GOT3 (cell line): ENCODE data around the gene RBMXL3.

Experiments used
- DNase-seq: peaks from one replicate; lab custom pipeline; 2025; ENCODE audit warnings: mixed read lengths; lab: John Stamatoyannopoulos, UW

Gene RBMXL3

GRCh38 chrX:115233497-115234455 is 44.6 kb downstream of the RBMXL3 start, which contains the start of gene LRCH2:
Gene LRCH2, minus strand, starts transcription at chrX:115234096. Its CDS starts 55 bp downstream, at chrX:115234041.
- DNase-seq, result no peak

DNA sequence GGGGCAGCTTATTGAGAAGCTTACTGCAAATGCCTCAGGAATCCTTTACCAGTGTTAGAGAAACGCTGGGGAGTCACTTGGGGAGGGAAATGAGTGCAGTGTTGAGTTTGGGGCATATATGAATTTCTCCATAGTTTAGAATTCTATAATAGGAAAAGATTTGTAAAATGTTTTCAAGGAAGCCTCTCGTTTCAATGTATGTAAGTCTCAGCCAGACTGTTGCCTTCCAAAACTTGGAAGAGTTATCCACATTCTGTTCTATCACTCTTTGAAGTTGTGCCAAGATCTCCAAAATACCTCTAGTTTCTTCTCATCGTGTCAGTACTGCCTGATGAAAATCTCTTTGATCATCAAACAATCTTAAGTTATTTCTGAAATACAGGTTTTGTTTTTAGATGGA is 45.3 kb downstream of the RBMXL3 start:
- no peak for DNase-seq

DNA sequence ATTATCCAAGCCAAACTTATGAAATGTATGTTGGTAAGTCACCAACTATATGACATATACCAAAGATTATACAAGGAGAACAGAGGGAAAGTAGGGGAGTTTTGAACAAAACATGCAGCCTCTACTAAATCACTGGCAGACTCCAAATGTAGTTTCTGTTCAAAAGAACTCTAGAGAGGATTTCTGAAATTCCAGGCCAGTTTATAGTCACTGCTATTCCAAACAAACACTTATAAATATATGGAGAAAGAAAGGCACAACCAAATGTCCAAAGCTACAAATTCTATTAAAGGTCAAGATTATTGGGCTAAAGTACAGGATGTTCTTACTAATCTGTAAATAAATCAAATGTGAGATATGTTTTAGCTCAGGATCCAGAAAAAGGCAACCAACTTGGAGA is 47.4 kb downstream of the RBMXL3 start:
- no peak for DNase-seq

DNA sequence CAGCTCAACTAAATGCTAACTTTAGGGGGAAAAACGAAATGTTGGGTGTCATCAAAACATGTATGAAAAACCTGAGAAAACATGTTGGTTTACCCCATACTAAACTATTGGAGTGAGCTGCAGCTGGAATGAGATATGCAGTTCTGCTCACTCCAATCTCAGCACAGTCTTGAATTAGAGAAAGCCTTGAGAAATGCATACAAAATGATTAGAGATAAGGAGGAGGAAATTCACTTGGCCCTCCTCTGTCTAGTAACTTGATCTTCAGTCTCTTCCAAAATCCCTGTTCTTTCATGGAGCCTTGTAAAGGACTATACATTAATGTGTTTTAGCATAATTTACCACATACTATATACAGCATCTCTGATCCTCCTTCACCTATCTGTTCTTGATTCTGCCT is 47.8 kb downstream of the RBMXL3 start:
- DNase-seq, result no peak
